ENCODE results near the gene REEP3. TPM values are rescaled to one million over a fixed set of nuclear protein-coding genes. Genes with fewer than 3 reads are reported as not detected.

The REEP3 gene
- polyA plus RNA-seq, 1 experiment, result 8.3 TPM

GRCh38 chr10:63547628-63548360 is 26.6 kb downstream of the REEP3 start:
- no peak overlapping the region for H3K4me3 ChIP-seq (ENCODE audit: low read depth, low read length)
- H3K36me3 ChIP-seq (ENCODE audit: control insufficient read depth, insufficient read depth, low read length), result no peaks in the 10 kb centered on the region
- TF ChIP-seq CTCF (IDR thresholded peaks at IDR 0.05; ENCODE audit: insufficient read depth, low read depth, low read length), result no peak
- DNase-seq (ENCODE audit: low read depth), result no peak
- H3K27me3 ChIP-seq (ENCODE audit: control insufficient read depth, insufficient read depth, low read length), result no peaks in the 10 kb centered on the region
- POLR2A ChIA-PET, result no interaction called here
- CTCF ChIA-PET, result interaction anchor here (0.8 to 0.9 kb wide), 3 partner anchors 81 to 166 kb away, joined by 3 read pairs; no protein-coding TSS in a partner anchor

- POLR2A ChIA-PET, result no interaction called here
- Histone ChIP-seq H3K27me3 (ENCODE audit: control insufficient read depth, insufficient read depth, low read length) (no peaks in the 10 kb centered on the region), H3K4me3 (ENCODE audit: low read depth, low read length) (no peak overlapping the region), H3K36me3 (ENCODE audit: control insufficient read depth, insufficient read depth, low read length) (no peaks in the 10 kb centered on the region)
- CTCF ChIA-PET, result interaction anchor here (0.7 to 0.9 kb wide), 3 partner anchors 23 to 166 kb away, joined by 3 read pairs; no protein-coding TSS in a partner anchor
- TF ChIP-seq CTCF (IDR thresholded peaks at IDR 0.05; ENCODE audit: insufficient read depth, low read depth, low read length), result no peak
- no peak for DNase-seq (ENCODE audit: low read depth)
Observed at GRCh38 chr10:63548860-63549259, 27.7 kb downstream of the REEP3 start.

- CTCF ChIA-PET, result interaction anchor here (1.5 kb wide), 1 partner anchor 12 kb away, joined by 5 read pairs; no protein-coding TSS in a partner anchor
- H3K36me3 ChIP-seq (ENCODE audit: control insufficient read depth, insufficient read depth, low read length), result no peaks in the 10 kb centered on the region
- H3K27me3 ChIP-seq (ENCODE audit: control insufficient read depth, insufficient read depth, low read length), result no peaks in the 10 kb centered on the region
- no peak for DNase-seq (ENCODE audit: low read depth)
- POLR2A ChIA-PET, result no interaction called here
- no peak for TF ChIP-seq CTCF (IDR thresholded peaks at IDR 0.05; ENCODE audit: insufficient read depth, low read depth, low read length)
- no peak overlapping the region for H3K4me3 ChIP-seq (ENCODE audit: low read depth, low read length)
Observed at GRCh38 chr10:63549810-63550209, 28.6 kb downstream of the REEP3 start.

GRCh38 chr10:63553031-63553430 is 31.8 kb downstream of the REEP3 start:
- H3K4me3 ChIP-seq (ENCODE audit: low read depth, low read length), result no peak overlapping the region
- POLR2A ChIA-PET, result no interaction called here
- TF ChIP-seq CTCF (IDR thresholded peaks at IDR 0.05; ENCODE audit: insufficient read depth, low read depth, low read length), result no peak
- H3K36me3 ChIP-seq (ENCODE audit: control insufficient read depth, insufficient read depth, low read length), result no peaks in the 10 kb centered on the region
- H3K27me3 ChIP-seq (ENCODE audit: control insufficient read depth, insufficient read depth, low read length), result no peaks in the 10 kb centered on the region
- CTCF ChIA-PET, result interaction anchor here (0.8 to 1.7 kb wide), 2 partner anchors 9 to 10 kb away, joined by 3 to 4 read pairs; no protein-coding TSS in a partner anchor
- peak; percentile 57 for DNase-seq (ENCODE audit: low read depth)

GRCh38 chr10:63553473-63553872 is 32.3 kb downstream of the REEP3 start:
- TF ChIP-seq CTCF (IDR thresholded peaks at IDR 0.05; ENCODE audit: insufficient read depth, low read depth, low read length), result no peak
- DNase-seq (ENCODE audit: low read depth), result no peak
- no peak overlapping the region for H3K4me3 ChIP-seq (ENCODE audit: low read depth, low read length)
- H3K36me3 ChIP-seq (ENCODE audit: control insufficient read depth, insufficient read depth, low read length), result no peaks in the 10 kb centered on the region
- ChIA-PET POLR2A (no interaction called here), CTCF (interaction anchor here (0.8 to 1.7 kb wide), 2 partner anchors 8 to 10 kb away, joined by 3 to 4 read pairs; no protein-coding TSS in a partner anchor)
- H3K27me3 ChIP-seq (ENCODE audit: control insufficient read depth, insufficient read depth, low read length), result no peaks in the 10 kb centered on the region
